SK-N-SH (cell line): Measurements from ENCODE around the gene PSMF1.

ENCODE experiments used
- CTCF ChIP-seq: fragments of 200-600 bp; sonication (generic); IDR thresholded peaks from 2 replicates; pipeline ENCODE4 v1.6.1; 2017; ENCODE audit warnings: antibody characterized with exemption, mild to moderate bottlenecking, moderate library complexity
- EP300 ChIP-seq, 2 experiments: IDR thresholded peaks; 2 replicates each; pipeline versions ENCODE4 v1.4.0 to v1.6.1; 2012; ENCODE audit warnings: borderline replicate concordance in 1 of 2, low read depth in 1 of 2, low read length in 1 of 2
- RXRA ChIP-seq: IDR thresholded peaks from 2 replicates; pipeline ENCODE4 v1.4.0; 2012; ENCODE audit warnings: low read depth, mild to moderate bottlenecking, borderline replicate concordance
- TCF12 ChIP-seq: IDR thresholded peaks from 2 replicates; pipeline ENCODE4 v1.4.0; 2012
- ZBTB33 ChIP-seq: IDR thresholded peaks from 2 replicates; pipeline ENCODE4 v1.4.0; 2012; ENCODE audit warnings: low read depth, borderline replicate concordance

GRCh38 chr20:1163105-1163504, 44.7 kb downstream of the PSMF1 start:
- no peak for TF ChIP-seq EP300 (IDR thresholded peaks at IDR 0.05; ENCODE audit: borderline replicate concordance in 1 of 2, low read depth in 1 of 2, low read length in 1 of 2)
- no peak for TF ChIP-seq ZBTB33
- TF ChIP-seq RXRA, result no peak
- TF ChIP-seq TCF12, result no peak
- TF ChIP-seq CTCF, result no peak
